Activated CD4-positive, alpha-beta T cell treated with anti-CD3 and anti-CD28 coated beads for 24 hours (primary cell): ENCODE results near the gene CACNA1C.
"Not testable (repeated sequence)": the region's sequence is repeated elsewhere in the genome, so short reads cannot be mapped to it uniquely, and the experiment has no call there.

ENCODE experiments used
- DNase-seq, 2 donors: peaks; one replicate each; pipeline ENCODE4 v3.0.0-alpha.2; 2020; ENCODE audit warnings: low read depth in 2 of 2

CACNA1C gene

GRCh38 chr12:2112401-2112800 lies 59.6 kb downstream of the CACNA1C start:
- DNase-seq: no peak

- no peak for DNase-seq
Observed at GRCh38 chr12:2113119-2113912, 60.5 kb downstream of the CACNA1C start.

- DNase-seq: no peak
Observed at GRCh38 chr12:2114071-2114470, 61.3 kb downstream of the CACNA1C start.

GRCh38 chr12:2115101-2115845 lies 62.5 kb downstream of the CACNA1C start:
- no peak for DNase-seq

GRCh38 chr12:2117541-2117940 lies 64.8 kb downstream of the CACNA1C start:
- no peak for DNase-seq

GRCh38 chr12:2118061-2118460 lies 65.3 kb downstream of the CACNA1C start:
- no peak for DNase-seq

- DNase-seq: no peak
Observed at GRCh38 chr12:2118481-2119255, 65.9 kb downstream of the CACNA1C start.

GRCh38 chr12:2119266-2119665 lies 66.5 kb downstream of the CACNA1C start:
- DNase-seq: no peak

GRCh38 chr12:2120982-2121758 lies 68.4 kb downstream of the CACNA1C start:
- DNase-seq: no peak

- no peak for DNase-seq
Observed at GRCh38 chr12:2124466-2125023, 71.8 kb downstream of the CACNA1C start.

- no peak for DNase-seq
Observed at GRCh38 chr12:2125651-2126522, 73.1 kb downstream of the CACNA1C start.

GRCh38 chr12:2126676-2127406 lies 74.1 kb downstream of the CACNA1C start:
- no peak for DNase-seq

- no peak for DNase-seq
Observed at GRCh38 chr12:2129076-2129475, 76.3 kb downstream of the CACNA1C start.

GRCh38 chr12:2135661-2136418 lies 83.1 kb downstream of the CACNA1C start:
- DNase-seq: not testable (repeated sequence)

GRCh38 chr12:2136901-2137300 lies 84.1 kb downstream of the CACNA1C start:
- no peak for DNase-seq

GRCh38 chr12:2137711-2138110 lies 84.9 kb downstream of the CACNA1C start:
- no peak for DNase-seq

- no peak for DNase-seq
Observed at GRCh38 chr12:2138294-2138693, 85.5 kb downstream of the CACNA1C start.

GRCh38 chr12:2138871-2139308 lies 86.1 kb downstream of the CACNA1C start:
- no peak for DNase-seq

GRCh38 chr12:2139651-2140050 lies 86.9 kb downstream of the CACNA1C start:
- no peak for DNase-seq
